ENCODE data around the gene ADAMTSL4.
"Not testable (repeated sequence)": the region's sequence is repeated elsewhere in the genome, so short reads cannot be mapped to it uniquely, and the experiment has no call there.

ADAMTSL4 gene

DNA sequence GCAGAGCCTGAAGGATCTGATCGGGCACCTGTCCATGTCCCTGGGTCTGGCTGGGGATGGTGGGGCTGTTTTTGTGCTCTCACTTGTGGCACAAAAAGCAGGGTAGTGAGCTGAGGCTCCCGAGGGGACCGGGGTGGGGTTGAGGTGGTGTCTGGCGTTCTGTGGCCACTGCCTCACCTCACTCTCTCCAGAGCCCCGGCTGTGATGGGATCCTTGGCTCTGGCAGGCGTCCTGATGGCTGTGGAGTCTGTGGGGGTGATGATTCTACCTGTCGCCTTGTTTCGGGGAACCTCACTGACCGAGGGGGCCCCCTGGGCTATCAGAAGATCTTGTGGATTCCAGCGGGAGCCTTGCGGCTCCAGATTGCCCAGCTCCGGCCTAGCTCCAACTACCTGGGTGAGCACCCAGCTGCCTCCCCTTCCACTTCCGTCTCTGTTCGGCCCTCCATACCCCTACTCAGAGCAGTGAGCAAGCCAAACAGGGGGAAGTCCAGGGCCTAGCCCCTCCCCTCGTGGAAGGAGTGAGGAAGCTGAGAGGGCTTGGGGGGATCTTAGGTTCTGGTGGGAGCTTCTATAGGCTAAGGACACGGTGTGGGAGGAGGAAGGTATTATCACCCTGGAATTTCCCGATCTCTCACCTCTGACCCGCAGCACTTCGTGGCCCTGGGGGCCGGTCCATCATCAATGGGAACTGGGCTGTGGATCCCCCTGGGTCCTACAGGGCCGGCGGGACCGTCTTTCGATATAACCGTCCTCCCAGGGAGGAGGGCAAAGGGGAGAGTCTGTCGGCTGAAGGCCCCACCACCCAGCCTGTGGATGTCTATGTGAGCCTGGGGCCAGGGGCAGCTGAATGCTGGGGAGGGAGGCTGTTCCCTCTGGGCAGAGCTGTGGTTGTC is 7.0 kb downstream of the ADAMTSL4 start:
- DNase-seq = no peak

DNA sequence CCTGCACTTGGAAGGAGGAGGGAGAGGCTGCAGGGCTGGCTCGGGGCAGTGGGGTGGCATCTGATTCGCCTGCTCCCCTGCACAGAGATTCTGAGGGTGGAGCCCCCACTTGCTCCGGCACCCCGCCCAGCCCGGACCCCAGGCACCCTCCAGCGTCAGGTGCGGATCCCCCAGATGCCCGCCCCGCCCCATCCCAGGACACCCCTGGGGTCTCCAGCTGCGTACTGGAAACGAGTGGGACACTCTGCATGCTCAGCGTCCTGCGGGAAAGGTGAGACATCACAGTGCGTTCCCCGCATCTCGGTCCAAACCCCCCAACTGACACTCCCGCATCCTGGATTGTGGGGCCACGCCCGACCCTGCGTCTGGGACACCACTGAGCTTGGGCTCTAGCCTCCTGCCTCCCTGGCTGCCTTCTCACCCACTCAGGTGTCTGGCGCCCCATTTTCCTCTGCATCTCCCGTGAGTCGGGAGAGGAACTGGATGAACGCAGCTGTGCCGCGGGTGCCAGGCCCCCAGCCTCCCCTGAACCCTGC is 7.9 kb downstream of the ADAMTSL4 start:
- no peak for DNase-seq

DNA sequence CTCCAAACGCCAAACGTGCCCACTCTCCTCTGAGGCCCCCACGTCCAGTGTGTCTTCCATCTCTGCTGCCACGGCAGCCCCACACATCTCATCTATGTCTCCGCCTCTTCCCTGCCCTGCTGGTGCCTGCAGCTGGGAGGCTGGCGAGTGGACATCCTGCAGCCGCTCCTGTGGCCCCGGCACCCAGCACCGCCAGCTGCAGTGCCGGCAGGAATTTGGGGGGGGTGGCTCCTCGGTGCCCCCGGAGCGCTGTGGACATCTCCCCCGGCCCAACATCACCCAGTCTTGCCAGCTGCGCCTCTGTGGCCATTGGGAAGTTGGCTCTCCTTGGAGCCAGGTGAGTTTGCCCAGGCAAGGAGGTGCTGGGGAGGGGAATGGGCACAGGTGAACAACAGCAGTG is 8.6 kb downstream of the ADAMTSL4 start:
- no peak for DNase-seq

DNA sequence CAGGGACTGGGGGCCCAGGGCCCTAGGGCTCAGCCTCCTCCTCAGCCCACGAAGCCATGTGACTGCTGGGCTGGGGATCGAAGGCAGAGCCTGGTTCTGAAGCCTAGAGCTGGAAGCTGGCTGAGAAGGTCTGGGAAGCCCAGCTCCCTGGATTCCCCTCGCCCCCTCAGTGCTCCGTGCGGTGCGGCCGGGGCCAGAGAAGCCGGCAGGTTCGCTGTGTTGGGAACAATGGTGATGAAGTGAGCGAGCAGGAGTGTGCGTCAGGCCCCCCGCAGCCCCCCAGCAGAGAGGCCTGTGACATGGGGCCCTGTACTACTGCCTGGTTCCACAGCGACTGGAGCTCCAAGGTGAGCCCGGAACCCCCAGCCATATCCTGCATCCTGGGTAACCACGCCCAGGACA is 9.1 kb downstream of the ADAMTSL4 start:
- no peak for DNase-seq

DNA sequence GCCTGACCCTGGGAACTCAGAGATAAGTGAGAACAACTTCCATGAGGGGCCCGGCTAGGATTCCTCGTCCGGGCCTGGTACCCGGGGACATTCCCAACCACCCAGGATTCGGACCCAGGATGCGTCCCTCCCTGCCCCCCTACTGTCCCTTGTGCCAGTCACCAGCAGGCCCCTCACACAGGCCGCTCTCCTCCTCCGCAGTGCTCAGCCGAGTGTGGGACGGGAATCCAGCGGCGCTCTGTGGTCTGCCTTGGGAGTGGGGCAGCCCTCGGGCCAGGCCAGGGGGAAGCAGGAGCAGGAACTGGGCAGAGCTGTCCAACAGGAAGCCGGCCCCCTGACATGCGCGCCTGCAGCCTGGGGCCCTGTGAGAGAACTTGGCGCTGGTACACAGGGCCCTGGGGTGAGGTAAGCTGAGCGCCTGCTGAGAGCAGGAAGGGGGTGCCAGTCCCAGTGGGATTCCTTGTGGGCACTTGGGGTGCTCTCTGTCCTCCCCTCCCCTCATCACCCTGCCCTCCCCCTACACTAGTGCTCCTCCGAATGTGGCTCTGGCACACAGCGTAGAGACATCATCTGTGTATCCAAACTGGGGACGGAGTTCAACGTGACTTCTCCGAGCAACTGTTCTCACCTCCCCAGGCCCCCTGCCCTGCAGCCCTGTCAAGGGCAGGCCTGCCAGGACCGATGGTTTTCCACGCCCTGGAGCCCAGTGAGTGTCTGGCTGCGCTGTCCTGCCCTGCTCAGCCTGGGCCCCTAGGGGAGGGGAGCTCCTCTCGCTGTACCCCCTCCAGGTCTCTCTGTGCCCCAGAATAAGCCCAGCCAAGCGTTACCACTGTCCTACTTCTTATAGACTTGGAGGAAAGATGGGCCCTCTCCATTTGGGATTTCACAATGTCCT is 9.8 kb downstream of the ADAMTSL4 start:
- DNase-seq = no peak

DNA sequence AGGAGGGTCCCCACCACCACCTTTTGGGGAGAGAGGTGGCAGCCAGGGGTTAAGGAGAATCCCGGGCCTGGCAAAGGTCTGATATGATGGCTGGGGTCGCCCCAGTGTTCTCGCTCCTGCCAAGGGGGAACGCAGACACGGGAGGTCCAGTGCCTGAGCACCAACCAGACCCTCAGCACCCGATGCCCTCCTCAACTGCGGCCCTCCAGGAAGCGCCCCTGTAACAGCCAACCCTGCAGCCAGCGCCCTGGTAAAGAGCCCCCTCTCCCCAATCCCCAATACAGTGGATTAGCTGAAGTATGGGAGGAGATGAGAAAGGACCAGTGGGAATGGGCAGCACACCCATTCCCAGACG is 10.4 kb downstream of the ADAMTSL4 start:
- no peak for DNase-seq

DNA sequence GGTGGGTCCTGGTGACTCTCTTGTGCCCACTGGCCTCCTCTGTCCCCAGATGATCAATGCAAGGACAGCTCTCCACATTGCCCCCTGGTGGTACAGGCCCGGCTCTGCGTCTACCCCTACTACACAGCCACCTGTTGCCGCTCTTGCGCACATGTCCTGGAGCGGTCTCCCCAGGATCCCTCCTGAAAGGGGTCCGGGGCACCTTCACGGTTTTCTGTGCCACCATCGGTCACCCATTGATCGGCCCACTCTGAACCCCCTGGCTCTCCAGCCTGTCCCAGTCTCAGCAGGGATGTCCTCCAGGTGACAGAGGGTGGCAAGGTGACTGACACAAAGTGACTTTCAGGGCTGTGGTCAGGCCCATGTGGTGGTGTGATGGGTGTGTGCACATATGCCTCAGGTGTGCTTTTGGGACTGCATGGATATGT is 10.8 kb downstream of the ADAMTSL4 start:
- DNase-seq = peak; percentile 67

DNA sequence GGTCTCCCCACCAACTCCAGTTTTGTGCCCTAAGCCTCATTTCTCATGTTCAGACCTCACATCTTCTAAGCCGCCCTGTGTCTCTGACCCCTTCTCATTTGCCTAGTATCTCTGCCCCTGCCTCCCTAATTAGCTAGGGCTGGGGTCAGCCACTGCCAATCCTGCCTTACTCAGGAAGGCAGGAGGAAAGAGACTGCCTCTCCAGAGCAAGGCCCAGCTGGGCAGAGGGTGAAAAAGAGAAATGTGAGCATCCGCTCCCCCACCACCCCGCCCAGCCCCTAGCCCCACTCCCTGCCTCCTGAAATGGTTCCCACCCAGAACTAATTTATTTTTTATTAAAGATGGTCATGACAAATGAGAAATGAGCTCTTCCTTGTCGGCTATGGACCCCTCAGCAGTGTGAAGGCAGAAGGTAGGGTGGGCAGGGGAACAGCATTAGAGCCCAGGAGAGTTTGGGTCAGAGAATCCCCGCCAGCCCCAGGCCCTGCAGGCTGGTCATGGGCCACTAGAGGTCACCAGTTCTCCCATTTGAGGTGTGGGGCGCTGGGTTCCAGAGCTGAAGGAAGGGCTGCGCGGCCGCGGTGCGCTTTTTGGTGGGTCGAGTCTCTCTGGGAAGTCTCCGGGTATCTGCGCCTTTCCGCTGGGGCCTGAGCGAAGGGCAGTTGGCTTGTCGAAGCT is 11.5 kb downstream of the ADAMTSL4 start:
- peak; percentile 89 for DNase-seq

DNA sequence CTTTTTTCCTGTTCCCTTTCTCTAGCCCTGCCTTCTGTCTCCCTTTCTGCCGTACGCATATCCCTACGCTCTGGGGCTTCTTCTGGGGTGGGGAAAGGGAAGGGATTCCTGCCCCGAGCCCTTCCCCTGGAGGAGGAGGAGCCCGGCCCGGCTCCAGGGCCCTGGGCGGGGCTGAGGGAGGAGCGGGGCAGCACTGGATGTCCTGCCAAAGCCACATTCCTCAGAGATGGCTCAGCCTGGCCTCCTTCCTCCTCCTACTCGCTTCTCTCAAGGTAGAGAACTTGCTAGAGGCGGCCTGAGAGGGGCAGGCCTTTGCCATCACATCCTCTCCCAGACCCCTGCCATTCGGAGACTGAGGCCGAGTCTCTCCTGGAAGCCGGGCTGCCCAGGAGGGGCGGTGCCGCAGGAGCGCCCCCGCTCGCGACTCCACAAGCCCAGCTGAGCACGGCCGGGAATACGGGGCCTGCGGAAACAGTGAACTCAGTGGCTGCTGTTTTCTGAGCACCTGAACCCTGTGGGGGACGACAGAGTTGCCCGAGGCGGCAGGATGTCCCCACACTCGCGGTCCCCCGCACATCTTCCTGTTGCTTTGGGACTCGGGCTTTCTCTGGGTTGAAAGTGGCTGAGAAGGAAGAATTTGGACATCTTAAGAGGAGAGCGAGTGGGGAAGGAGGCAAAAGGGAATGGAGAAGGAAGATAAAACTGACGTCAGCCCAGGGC is 12.2 kb downstream of the ADAMTSL4 start:
- DNase-seq = peak; percentile 99

DNA sequence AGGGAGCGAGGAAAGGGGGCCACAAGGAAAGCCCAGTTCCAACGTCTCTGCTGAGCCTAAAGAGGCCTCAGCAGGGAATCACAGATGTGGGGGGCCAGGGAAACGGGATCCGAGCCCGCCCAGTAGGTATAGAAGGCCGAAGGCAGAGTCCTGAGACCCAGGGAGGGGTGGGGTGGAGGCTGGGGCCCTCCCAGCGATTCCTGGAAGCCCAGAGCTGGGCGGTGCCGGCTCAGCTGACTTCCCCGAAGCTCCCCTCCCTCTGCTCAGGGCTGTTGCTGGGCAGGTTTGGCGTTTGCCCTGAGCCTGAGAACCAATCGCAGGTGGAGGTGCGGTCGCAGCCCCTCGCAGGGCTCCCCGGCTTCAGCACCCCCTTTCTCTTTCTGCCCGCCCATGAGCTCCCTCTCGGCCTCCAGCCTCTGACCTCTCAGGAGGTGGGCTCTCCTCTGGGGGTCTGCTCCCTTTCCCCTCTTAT is 12.8 kb downstream of the ADAMTSL4 start:
- DNase-seq = peak; percentile 93

DNA sequence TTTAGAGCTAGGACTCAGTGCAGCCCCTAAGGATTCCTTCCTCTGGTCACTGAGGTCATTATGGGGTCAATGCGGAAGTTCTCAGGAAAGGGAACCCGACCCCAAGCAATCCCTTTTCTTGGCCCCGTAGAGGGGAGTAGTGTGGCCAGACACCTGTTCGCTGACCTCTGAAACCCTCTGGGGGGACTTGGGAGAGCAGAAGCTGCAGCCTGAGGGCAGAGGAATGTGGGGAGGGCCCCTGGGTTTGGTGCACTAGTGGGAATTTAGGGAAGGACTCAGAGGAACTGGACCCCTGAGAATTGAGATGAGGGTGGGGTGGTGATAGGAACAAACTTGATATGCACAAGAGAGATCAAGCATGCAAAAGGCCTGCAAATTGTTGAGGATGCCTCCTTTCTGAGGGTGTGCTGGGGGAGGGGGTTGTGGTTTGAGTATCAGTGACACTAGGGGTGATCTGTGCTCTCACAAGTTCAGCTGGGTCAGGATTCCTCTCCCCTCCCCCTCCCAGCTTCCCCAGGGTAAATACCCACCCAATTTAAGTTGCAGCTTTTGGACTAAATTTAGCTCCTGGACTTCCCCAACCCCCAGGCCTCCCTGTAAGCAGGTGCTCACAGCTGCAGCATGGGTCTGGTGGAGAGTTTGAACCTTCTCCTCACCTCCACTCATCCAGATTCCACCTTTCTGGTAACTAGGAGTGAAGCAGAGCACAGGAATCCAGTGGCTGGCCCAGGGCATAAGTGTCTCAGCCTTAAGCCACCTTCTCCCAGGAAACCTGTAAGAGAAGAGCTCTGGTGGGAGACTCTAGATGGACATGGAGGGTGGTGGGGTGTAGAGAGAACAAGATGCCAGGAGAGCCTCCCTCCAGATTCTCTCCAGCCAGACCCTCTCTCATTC is 13.5 kb downstream of the ADAMTSL4 start:
- DNase-seq = no peak

DNA sequence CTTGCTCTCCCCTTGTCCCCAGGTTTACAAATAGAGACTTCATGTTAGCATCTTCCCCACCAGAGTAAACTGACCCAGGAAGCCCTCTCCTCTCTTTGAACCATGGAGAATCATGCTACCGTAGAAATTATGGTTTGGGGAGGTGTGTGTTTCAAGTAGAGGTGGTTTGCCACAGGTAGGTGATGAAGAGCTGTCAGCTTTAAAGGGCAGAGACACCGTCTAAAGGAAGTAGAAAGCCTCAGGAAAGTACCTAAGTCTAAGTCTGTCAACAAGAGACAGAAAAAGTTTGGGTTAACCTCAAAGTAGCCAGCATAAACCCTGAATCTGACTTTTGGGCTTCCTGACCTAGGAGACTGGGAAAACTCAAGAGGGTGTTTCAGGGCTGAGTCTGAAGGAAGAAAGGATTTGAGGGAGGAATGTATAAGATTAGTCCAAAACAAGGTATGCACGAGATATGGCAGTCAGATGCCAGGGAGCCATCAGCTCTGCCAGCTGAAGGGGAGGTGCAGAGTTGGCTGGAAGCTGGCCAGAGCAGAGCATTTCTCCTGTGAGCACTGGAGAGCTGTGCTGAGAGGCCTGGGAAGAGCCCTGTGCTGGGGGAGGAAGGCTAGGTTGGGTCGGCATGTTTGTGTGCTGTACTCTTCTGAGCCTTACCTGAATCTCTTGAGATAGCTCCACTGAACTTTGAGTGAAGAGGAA is 14.3 kb downstream of the ADAMTSL4 start:
- peak; percentile 48 for DNase-seq

DNA sequence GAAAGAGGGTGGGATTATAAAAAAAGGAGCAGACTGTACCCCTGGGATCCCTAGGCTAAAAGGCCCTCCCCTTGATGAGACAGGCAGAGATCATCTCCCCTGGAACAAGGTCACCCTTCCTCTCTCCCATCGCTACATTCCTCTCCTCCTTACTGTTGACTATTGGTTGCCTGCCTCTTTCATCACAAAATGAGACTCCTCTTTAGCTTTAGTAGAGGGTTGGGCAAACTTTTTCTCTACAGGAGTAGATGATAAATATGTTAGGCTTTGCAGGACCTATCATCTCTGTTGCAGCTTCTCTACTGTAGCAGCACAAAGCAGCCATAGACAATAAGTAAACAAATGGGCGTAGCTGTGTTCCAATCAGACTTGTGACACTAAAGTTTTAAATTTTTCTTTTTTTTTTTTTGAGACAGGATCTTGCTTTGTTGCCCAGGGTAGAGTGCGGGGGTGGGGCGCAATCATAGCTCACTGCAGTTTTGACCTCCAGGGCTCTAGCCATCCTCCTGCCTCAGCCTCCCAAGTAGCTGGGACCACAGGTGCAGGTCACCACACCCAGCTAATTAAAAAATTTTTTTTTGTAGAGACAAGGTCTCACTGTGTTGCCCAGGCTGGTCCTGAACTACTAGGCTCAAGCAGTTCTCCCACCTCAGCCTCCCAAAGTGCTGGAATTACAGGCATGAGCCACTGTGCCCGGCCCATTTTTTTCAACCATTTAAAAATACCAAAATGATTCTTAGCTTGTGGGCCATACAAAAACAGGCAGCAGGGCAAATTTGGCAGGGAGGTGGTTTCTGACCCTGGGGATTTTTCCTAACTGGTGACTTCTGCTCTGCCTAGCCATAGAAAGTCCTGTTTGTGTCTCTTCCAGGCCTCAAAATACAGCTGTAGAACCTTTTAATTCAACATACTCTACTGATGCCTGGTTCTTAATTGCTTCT is 15.1 kb downstream of the ADAMTSL4 start:
- DNase-seq = peak; percentile 49

DNA sequence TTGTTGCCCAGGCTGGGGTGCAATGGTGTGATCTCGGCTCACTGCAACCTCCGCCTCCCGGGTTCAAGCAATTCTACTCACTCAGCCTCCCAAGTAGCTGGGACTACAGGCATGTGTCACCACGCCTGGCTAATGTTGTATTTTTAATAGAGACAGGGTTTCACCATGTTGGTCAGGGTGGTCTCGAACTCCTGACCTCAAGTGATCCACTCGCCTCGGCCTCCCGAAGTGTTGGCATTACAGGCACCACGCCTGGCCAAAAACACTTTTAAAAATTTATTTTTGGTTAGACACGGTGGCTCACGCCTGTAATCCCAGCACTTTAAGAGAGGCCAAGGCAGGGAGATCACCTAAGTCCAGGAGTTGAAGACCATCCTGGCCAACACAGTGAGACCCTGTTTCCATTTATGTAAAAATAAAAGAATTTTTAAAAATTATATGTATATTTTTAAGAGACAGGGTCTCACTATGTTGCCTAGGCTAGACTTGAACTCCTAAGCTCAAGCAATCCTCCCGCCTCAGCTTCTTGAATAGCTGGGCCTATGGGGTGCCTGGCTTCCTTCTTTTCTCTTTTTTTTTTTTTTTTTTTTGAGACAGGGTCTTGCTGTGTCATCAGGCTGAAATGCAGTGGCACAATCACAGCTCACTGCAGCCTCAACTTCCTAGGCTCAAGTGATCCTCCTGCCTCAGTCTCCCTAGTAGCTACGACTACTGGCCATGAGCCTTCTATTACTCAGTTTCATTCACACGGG is 16.2 kb downstream of the ADAMTSL4 start:
- not testable (repeated sequence) for DNase-seq

DNA sequence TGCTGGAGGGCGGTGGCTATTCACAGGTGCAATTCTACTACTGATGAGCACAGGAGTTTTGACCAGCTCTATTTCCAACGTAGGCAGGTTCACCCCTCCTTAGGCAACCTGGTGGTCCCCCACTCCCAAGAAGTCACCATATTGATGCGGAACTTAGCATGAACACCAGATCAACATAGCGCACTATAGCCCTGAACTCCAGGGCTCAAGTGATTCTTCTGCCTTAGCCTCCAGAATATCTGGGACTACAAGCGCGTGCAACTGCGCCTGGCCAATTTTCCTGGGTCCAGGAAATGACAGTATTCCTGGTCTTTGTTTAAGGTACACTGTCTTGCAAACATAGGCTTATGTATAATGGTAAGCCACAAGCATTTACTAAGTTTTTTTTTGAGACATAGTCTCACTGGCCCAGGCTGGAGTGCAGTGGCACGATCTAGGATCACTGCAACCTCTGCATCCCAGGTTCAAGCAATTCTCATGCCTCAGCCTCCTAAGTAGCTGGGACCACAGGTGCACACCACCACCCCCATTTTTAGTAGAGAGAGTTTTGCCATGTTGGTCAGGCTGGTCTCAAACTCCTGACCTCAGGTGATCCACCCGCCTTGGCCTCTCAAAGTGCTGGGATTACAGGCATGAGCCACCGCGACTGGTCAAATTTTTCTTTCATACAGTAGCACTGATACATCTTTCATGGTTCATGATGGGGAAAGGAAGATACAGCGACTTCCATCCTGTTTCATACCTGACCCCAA is 17.6 kb downstream of the ADAMTSL4 start:
- DNase-seq = no peak

DNA sequence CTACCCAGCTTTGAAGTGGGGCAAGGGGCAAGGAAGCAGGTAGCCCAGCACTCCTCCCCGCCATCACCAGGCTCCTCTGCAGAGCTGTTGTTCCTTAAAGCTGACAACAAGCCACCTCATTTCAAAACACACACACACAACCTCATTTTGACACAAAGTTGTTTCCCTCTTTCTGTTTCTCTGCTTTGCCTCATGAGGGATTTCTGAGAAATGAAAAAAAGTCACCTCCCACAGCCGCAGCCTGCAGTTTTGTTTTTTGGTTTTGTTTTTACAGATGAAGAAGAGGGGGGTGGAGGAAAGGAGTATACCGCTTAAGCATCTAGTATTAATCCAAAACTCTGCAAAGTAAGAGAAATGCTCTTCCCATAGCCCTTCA is 18.1 kb downstream of the ADAMTSL4 start:
- no peak for DNase-seq

DNA sequence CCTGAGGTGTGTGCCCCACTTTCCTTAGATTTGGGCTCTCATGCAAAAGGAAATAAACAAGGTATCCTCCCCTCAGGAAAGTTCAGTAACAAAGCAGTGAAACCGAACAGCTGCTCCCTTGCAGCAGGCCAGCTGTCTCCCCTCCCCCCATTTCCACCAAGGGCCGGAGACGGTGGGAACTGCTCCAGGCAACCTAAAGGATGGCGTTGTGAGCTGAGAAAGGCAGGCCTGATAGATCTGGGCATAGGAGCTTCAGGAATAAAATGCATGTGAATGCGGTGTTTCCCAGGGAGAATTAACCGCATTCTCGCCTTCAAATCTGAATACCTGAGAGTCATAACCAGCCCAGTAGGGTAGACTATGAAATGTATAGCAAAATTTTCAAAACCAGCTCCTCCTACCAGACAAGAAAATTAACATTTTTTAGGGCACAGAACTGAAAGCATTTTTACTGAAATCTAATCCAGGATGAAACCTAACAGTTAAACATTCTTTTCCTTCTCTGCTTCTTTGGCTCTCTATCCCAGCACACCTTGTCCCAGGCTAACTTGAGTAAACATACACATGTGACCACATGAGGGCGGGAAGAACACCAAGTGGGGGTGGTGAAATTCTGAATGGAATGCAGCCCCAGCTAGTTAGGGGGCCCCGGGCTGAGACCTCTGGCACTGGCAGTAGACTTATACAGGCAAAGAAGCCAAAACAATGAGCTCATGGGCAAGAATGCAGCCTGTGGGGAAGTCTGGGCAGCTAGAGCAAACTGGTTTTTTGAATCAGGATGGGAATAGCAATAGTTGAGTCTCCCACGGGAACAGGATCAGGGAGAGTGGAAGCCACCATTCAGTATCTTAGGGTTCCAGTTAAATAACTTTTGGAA is 18.7 kb downstream of the ADAMTSL4 start:
- DNase-seq = peak; percentile 99
